ENCODE results near the gene ZBTB8OS.

- TF ChIP-seq EGR1 (IDR thresholded peaks at IDR 0.05; ENCODE audit: low read depth in 2 of 2) (no peak), RAD21 (IDR thresholded peaks at IDR 0.05) (no peak), SP1 (IDR thresholded peaks at IDR 0.05) (no peak), RXRA (IDR thresholded peaks at IDR 0.05) (no peak)
- TF ChIP-seq, protein P1, sequence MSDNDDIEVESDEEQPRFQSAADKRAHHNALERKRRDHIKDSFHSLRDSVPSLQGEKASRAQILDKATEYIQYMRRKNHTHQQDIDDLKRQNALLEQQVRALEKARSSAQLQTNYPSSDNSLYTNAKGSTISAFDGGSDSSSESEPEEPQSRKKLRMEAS (IDR thresholded peaks at IDR 0.05) = no peak
- TF ChIP-seq, protein P2, sequence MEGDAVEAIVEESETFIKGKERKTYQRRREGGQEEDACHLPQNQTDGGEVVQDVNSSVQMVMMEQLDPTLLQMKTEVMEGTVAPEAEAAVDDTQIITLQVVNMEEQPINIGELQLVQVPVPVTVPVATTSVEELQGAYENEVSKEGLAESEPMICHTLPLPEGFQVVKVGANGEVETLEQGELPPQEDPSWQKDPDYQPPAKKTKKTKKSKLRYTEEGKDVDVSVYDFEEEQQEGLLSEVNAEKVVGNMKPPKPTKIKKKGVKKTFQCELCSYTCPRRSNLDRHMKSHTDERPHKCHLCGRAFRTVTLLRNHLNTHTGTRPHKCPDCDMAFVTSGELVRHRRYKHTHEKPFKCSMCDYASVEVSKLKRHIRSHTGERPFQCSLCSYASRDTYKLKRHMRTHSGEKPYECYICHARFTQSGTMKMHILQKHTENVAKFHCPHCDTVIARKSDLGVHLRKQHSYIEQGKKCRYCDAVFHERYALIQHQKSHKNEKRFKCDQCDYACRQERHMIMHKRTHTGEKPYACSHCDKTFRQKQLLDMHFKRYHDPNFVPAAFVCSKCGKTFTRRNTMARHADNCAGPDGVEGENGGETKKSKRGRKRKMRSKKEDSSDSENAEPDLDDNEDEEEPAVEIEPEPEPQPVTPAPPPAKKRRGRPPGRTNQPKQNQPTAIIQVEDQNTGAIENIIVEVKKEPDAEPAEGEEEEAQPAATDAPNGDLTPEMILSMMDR (IDR thresholded peaks at IDR 0.05; ENCODE audit: low read depth, low read length, missing input control) = no peak
- TF ChIP-seq, protein P3, sequence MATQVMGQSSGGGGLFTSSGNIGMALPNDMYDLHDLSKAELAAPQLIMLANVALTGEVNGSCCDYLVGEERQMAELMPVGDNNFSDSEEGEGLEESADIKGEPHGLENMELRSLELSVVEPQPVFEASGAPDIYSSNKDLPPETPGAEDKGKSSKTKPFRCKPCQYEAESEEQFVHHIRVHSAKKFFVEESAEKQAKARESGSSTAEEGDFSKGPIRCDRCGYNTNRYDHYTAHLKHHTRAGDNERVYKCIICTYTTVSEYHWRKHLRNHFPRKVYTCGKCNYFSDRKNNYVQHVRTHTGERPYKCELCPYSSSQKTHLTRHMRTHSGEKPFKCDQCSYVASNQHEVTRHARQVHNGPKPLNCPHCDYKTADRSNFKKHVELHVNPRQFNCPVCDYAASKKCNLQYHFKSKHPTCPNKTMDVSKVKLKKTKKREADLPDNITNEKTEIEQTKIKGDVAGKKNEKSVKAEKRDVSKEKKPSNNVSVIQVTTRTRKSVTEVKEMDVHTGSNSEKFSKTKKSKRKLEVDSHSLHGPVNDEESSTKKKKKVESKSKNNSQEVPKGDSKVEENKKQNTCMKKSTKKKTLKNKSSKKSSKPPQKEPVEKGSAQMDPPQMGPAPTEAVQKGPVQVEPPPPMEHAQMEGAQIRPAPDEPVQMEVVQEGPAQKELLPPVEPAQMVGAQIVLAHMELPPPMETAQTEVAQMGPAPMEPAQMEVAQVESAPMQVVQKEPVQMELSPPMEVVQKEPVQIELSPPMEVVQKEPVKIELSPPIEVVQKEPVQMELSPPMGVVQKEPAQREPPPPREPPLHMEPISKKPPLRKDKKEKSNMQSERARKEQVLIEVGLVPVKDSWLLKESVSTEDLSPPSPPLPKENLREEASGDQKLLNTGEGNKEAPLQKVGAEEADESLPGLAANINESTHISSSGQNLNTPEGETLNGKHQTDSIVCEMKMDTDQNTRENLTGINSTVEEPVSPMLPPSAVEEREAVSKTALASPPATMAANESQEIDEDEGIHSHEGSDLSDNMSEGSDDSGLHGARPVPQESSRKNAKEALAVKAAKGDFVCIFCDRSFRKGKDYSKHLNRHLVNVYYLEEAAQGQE (IDR thresholded peaks at IDR 0.05) = no peak
These were observed 35.1 kb upstream of the ZBTB8OS start for GRCh38 chr1:32685498-32685897.
